SK-N-SH (cell line): ENCODE results near the gene KBTBD4. TPM values are rescaled to one million over a fixed set of nuclear protein-coding genes. Genes with fewer than 3 reads are reported as not detected.

Experiments used
- CTCF ChIA-PET: fragments of 300-600, 350-600 bp; formaldehyde crosslinking; extraction: SDS; loops from one replicate; lab custom pipeline; 2021; lab: Yijun Ruan, JAX
- POLR2A ChIA-PET: fragments of 350-600 bp; sonication (Branson Sonifier 250); formaldehyde crosslinking; extraction: SDS; loops from one replicate; lab custom pipeline; 2020; ENCODE audit warnings: antibody characterized with exemption, inconsistent platforms; lab: Yijun Ruan, JAX
- DNase-seq: peaks from one replicate; pipeline ENCODE4 v3.0.0; 2012
- H2AFZ ChIP-seq: fragments of 200-600 bp; sonication (generic); 2 replicates; pipeline ENCODE4 v1.8.1; 2016; ENCODE audit warnings: antibody characterized with exemption, mild to moderate bottlenecking, low read depth
- H3F3A ChIP-seq: fragments of 200-600 bp; sonication (generic); replicated peaks from 2 replicates; pipeline ENCODE3; 2016; ENCODE audit warnings: antibody characterized with exemption, mild to moderate bottlenecking; ENCODE audit not compliant: insufficient read depth
- H3K27ac ChIP-seq, 2 experiments: fragments of 200-500 bp in 1 of 2; fragments of 200-600 bp in 1 of 2; sonication (Bioruptor generic) in 1 of 2; sonication (generic), shearing (Covaris generic) in 1 of 2; 2 replicates each; pipeline versions ENCODE4 v1.5.1 to v1.6.1; 2014 to 2016; ENCODE audit warnings: low read depth in 2 of 2, inconsistent platforms in 1 of 2, low read length in 1 of 2, mild to moderate bottlenecking in 1 of 2, mixed read lengths in 1 of 2
- H3K27me3 ChIP-seq: fragments of 200-600 bp; sonication (generic), shearing (Covaris generic); 2 replicates; pipeline ENCODE4 v1.6.1; 2016; ENCODE audit warnings: mixed run types; ENCODE audit not compliant: insufficient read depth
- H3K36me3 ChIP-seq, 2 experiments: fragments of 200-500 bp in 1 of 2; fragments of 200-600 bp in 1 of 2; sonication (Bioruptor generic) in 1 of 2; sonication (generic) in 1 of 2; replicated peaks in 1 of 2; 2 replicates each; pipeline versions ENCODE3 to v1.5.1; 2014 to 2016; ENCODE audit warnings: low read length in 1 of 2, mild to moderate bottlenecking in 1 of 2; ENCODE audit not compliant: insufficient read depth in 2 of 2, control insufficient read depth in 1 of 2
- H3K4me1 ChIP-seq, 2 experiments: fragments of 200-500 bp in 1 of 2; fragments of 200-600 bp in 1 of 2; sonication (Bioruptor generic) in 1 of 2; sonication (generic), shearing (Covaris generic) in 1 of 2; 2 replicates each; pipeline versions ENCODE4 v1.5.1 to v1.6.1; 2014 to 2016; ENCODE audit warnings: low read depth in 1 of 2, low read length in 1 of 2, mixed run types in 1 of 2; ENCODE audit not compliant: insufficient read depth in 2 of 2, control insufficient read depth in 1 of 2
- H3K4me2 ChIP-seq: fragments of 200-600 bp; sonication (generic), shearing (Covaris generic); 2 replicates; pipeline ENCODE4 v1.6.1; 2017; ENCODE audit warnings: mixed run types
- H3K4me3 ChIP-seq, 2 experiments: fragments of 200-500 bp in 1 of 2; fragments of 200-600 bp in 1 of 2; sonication (Bioruptor generic) in 1 of 2; sonication (generic), shearing (Covaris generic) in 1 of 2; 2 replicates each; pipeline versions ENCODE4 v1.5.1 to v1.8.1; 2014 to 2016; ENCODE audit warnings: low read depth in 2 of 2, inconsistent platforms in 1 of 2, low read length in 1 of 2, mild to moderate bottlenecking in 1 of 2, mixed read lengths in 1 of 2, moderate library complexity in 1 of 2
- H3K79me2 ChIP-seq: fragments of 200-600 bp; sonication (generic); 2 replicates; pipeline ENCODE4 v1.8.1; 2017; ENCODE audit warnings: mild to moderate bottlenecking; ENCODE audit not compliant: insufficient read depth
- H3K9ac ChIP-seq: fragments of 200-600 bp; sonication (generic); 2 replicates; pipeline ENCODE4 v1.6.1; 2017; ENCODE audit warnings: mixed run types
- H3K9me2 ChIP-seq: fragments of 200-600 bp; sonication (generic); 2 replicates; pipeline ENCODE4 v1.6.1; 2017; ENCODE audit warnings: mixed run types
- H3K9me3 ChIP-seq: fragments of 200-600 bp; sonication (generic); 2 replicates; pipeline ENCODE4 v1.6.1; 2017; ENCODE audit warnings: mixed run types, mild to moderate bottlenecking, moderate library complexity
- H4K20me1 ChIP-seq: fragments of 200-600 bp; sonication (generic); 2 replicates; pipeline ENCODE4 v1.6.1; 2017; ENCODE audit warnings: mild to moderate bottlenecking, mixed run types; ENCODE audit not compliant: insufficient read depth
- FOSL2 ChIP-seq: IDR thresholded peaks from 2 replicates; pipeline ENCODE4 v1.4.0; 2012; ENCODE audit warnings: low read depth, mild to moderate bottlenecking, moderate library complexity, borderline replicate concordance
- GABPA ChIP-seq: IDR thresholded peaks from 2 replicates; pipeline ENCODE4 v1.4.0; 2012; ENCODE audit warnings: low read depth, mild to moderate bottlenecking
- JUND ChIP-seq: IDR thresholded peaks from 2 replicates; pipeline ENCODE4 v1.4.0; 2012
- MXI1 ChIP-seq: IDR thresholded peaks from 2 replicates; pipeline ENCODE4 v1.6.1; 2012; ENCODE audit warnings: mild to moderate bottlenecking, low read depth, low read length, improper control_type of control experiment
- NRF1 ChIP-seq: IDR thresholded peaks from 2 replicates; pipeline ENCODE4 v1.6.1; 2012; ENCODE audit warnings: low read depth, mild to moderate bottlenecking, low read length
- RAD21 ChIP-seq: IDR thresholded peaks from 2 replicates; pipeline ENCODE4 v1.6.1; 2012; ENCODE audit warnings: mild to moderate bottlenecking, low read length
- RCOR1 ChIP-seq: fragments of 150-350 bp; IDR thresholded peaks from 2 replicates; pipeline ENCODE4 v1.6.1; 2017; ENCODE audit warnings: antibody characterized with exemption, low read length
- RXRA ChIP-seq: IDR thresholded peaks from 2 replicates; pipeline ENCODE4 v1.4.0; 2012; ENCODE audit warnings: low read depth, mild to moderate bottlenecking, borderline replicate concordance
- SIN3A ChIP-seq: IDR thresholded peaks from 2 replicates; pipeline ENCODE4 v1.6.1; 2012; ENCODE audit warnings: low read depth, mild to moderate bottlenecking, low read length, moderate library complexity, borderline replicate concordance
- TCF12 ChIP-seq: IDR thresholded peaks from 2 replicates; pipeline ENCODE4 v1.4.0; 2012
- TEAD4 ChIP-seq: IDR thresholded peaks from 2 replicates; pipeline ENCODE4 v1.4.0; 2012; ENCODE audit warnings: mild to moderate bottlenecking, borderline replicate concordance; ENCODE audit not compliant: insufficient read depth
- YY1 ChIP-seq: IDR thresholded peaks from 2 replicates; pipeline ENCODE4 v1.4.0; 2012; ENCODE audit warnings: low read depth, mild to moderate bottlenecking
- WGBS: methylation state at CpG from one replicate; pipeline ENCODE4 v1.1.6; 2017; ENCODE audit warnings: low lambda C conversion rate; 5-methylcytosine and 5-hydroxymethylcytosine counted together
- polyA plus RNA-seq, 3 experiments: library from polyadenylated mRNA; depleted of rRNA; stranded (reverse); fragments of >200 nt; gene quantifications; 2 replicates each; pipeline ENCODE4 v1.2.3, GENCODE V29; 2012
- TF ChIP-seq, protein P1 (sequence below): fragments of 150-350 bp; IDR thresholded peaks from 2 replicates; pipeline ENCODE4 v1.6.1; 2016; ENCODE audit warnings: mild to moderate bottlenecking, low read depth, low read length
- TF ChIP-seq, protein P2 (sequence below): IDR thresholded peaks from 2 replicates; pipeline ENCODE4 v1.6.1; 2012; ENCODE audit warnings: mild to moderate bottlenecking, low read depth, low read length, moderate library complexity
- TF ChIP-seq, protein P3 (sequence below): IDR thresholded peaks from 2 replicates; pipeline ENCODE4 v1.4.0; 2012; ENCODE audit warnings: low read depth, borderline replicate concordance
- TF ChIP-seq, protein P4 (sequence below): IDR thresholded peaks from 2 replicates; pipeline ENCODE4 v1.4.0; 2012; ENCODE audit warnings: low read depth
- TF ChIP-seq, protein P5 (sequence below): fragments of 150-350 bp; IDR thresholded peaks from 2 replicates; pipeline ENCODE4 v1.6.1; 2017; ENCODE audit warnings: antibody characterized with exemption, low read length, low read depth, borderline replicate concordance

The KBTBD4 gene
- polyA plus RNA-seq, 1 of the 3 experiments (the other 2 are of a cell fraction): 16.8 TPM

DNA sequence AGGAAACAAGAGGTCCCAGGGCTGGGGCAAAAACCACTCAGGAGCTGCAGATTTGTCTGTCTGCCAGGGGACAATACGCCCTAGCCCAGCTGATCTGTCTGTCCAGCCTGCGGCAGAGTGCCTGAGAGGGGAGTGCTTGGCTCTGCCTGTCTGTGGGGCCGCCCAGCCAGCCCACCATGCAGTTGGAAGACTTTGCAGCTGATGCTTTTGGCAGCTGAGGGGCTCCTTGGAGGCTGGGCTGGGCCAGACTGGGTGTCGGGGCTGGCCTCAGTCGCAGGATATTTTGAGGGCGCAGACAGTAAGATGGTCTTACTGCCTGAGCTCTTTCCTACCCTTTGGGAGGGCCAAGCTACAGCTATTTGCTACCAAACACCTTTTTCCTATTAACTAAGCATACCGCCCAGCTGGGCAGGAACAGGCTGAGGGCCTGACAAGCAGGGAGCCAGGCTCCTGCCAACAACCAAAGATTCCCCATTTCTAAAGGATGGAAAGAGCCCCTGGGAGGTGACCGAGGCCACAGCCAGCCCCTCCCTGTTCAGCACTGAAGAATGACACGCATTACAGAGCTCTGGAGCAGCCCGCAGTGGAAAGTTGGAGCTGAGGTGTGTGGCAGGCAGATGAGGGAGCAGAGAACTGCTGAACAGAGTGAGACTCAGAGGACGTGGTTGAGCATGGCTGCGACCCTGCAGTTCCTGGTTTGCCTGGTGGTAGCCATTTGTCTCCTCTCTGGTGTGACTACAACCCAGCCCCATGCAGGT is 7.5 kb upstream of the KBTBD4 start, which contains the start of gene FAM180B:
FAM180B (plus strand) TSS at position 581 of the 758 bp plus-strand sequence; CDS start at position 672, 91 bp downstream.
- WGBS: 82% methylated on average over 6 of the region's 12 CpGs
- no peaks in the 10 kb centered on the region for H3K9me2 ChIP-seq
- DNase-seq: no peak
- H2AFZ ChIP-seq: no peak within 1 kb of the TSS
- no peaks in the 10 kb centered on the region for H3K4me1 ChIP-seq
- ChIA-PET CTCF (interaction anchor here (1.6 kb wide), 1 partner anchor 31 kb away, joined by 5 read pairs; no protein-coding TSS in a partner anchor), POLR2A (interaction anchor here (1.0 kb wide), 1 partner anchor 13 kb away, joined by 3 read pairs; no protein-coding TSS in a partner anchor)
- H3K27me3 ChIP-seq: no peaks in the 10 kb centered on the region
- peaks cover 28 to 29% of the 10 kb centered on the region in 2 experiments for H3K36me3 ChIP-seq
- H4K20me1 ChIP-seq: no peaks in the 10 kb centered on the region
- TF ChIP-seq NRF1: no peak
- TF ChIP-seq, protein P1, sequence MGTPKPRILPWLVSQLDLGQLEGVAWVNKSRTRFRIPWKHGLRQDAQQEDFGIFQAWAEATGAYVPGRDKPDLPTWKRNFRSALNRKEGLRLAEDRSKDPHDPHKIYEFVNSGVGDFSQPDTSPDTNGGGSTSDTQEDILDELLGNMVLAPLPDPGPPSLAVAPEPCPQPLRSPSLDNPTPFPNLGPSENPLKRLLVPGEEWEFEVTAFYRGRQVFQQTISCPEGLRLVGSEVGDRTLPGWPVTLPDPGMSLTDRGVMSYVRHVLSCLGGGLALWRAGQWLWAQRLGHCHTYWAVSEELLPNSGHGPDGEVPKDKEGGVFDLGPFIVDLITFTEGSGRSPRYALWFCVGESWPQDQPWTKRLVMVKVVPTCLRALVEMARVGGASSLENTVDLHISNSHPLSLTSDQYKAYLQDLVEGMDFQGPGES: no peak
- TF ChIP-seq, protein P2, sequence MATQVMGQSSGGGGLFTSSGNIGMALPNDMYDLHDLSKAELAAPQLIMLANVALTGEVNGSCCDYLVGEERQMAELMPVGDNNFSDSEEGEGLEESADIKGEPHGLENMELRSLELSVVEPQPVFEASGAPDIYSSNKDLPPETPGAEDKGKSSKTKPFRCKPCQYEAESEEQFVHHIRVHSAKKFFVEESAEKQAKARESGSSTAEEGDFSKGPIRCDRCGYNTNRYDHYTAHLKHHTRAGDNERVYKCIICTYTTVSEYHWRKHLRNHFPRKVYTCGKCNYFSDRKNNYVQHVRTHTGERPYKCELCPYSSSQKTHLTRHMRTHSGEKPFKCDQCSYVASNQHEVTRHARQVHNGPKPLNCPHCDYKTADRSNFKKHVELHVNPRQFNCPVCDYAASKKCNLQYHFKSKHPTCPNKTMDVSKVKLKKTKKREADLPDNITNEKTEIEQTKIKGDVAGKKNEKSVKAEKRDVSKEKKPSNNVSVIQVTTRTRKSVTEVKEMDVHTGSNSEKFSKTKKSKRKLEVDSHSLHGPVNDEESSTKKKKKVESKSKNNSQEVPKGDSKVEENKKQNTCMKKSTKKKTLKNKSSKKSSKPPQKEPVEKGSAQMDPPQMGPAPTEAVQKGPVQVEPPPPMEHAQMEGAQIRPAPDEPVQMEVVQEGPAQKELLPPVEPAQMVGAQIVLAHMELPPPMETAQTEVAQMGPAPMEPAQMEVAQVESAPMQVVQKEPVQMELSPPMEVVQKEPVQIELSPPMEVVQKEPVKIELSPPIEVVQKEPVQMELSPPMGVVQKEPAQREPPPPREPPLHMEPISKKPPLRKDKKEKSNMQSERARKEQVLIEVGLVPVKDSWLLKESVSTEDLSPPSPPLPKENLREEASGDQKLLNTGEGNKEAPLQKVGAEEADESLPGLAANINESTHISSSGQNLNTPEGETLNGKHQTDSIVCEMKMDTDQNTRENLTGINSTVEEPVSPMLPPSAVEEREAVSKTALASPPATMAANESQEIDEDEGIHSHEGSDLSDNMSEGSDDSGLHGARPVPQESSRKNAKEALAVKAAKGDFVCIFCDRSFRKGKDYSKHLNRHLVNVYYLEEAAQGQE: no peak
- H3K4me2 ChIP-seq: no peak within 1 kb of the TSS
- no peaks in the 10 kb centered on the region for H3K9me3 ChIP-seq
- H3K79me2 ChIP-seq: no peaks in the 10 kb centered on the region
- no peak within 1 kb of the TSS for H3K4me3 ChIP-seq
- H3F3A ChIP-seq: no peaks in the 10 kb centered on the region
- H3K27ac ChIP-seq: no peak within 1 kb of the TSS
- H3K9ac ChIP-seq: no peak within 1 kb of the TSS

DNA sequence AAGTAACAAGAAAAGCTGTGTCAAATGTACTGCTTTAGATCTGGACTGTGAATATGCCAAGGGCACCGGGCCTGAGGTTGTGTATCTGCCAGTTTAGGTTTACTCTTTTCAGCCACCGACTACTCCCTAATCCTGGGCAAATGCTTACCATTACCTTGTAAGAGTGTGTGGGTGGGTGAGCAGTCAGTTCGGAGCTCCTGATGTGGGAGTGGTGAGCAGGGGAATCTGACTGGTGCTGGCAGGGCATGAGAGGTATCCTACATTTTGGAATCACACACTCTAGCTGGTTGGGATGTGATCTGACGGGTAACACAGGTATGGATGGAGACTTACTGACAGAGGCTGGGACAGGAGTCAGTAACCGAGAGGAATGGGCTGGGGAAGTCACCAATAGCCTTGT is 5.1 kb upstream of the KBTBD4 start:
- H2AFZ ChIP-seq: no peak overlapping the region
- no peak overlapping the region for H3K9ac ChIP-seq
- peaks cover 34 to 38% of the 10 kb centered on the region in 2 experiments for H3K36me3 ChIP-seq
- peaks cover 24% of the 10 kb centered on the region for H3K79me2 ChIP-seq
- H3K4me3 ChIP-seq: no peak overlapping the region
- 93% methylated on average over 5 of the region's 5 CpGs for WGBS
- CTCF ChIA-PET: no interaction called here
- H3K4me1 ChIP-seq: peaks cover 0 to 9% of the 10 kb centered on the region in 2 experiments; a peak in 3 of 4 replicates
- H3K27me3 ChIP-seq: no peaks in the 10 kb centered on the region
- H3F3A ChIP-seq: no peaks in the 10 kb centered on the region
- no peak overlapping the region for H3K4me2 ChIP-seq
- H3K27ac ChIP-seq: no peak overlapping the region
- H3K9me3 ChIP-seq: no peaks in the 10 kb centered on the region
- POLR2A ChIA-PET: no interaction called here
- no peaks in the 10 kb centered on the region for H4K20me1 ChIP-seq
- TF ChIP-seq JUND (no peak), RAD21 (no peak), NRF1 (no peak), TCF12 (no peak), RXRA (no peak), GABPA (no peak), TEAD4 (no peak), RCOR1 (no peak), YY1 (no peak), SIN3A (no peak), MXI1 (no peak), FOSL2 (no peak)
- TF ChIP-seq, protein P3, sequence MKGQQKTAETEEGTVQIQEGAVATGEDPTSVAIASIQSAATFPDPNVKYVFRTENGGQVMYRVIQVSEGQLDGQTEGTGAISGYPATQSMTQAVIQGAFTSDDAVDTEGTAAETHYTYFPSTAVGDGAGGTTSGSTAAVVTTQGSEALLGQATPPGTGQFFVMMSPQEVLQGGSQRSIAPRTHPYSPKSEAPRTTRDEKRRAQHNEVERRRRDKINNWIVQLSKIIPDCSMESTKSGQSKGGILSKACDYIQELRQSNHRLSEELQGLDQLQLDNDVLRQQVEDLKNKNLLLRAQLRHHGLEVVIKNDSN: no peak
- TF ChIP-seq, protein P4, sequence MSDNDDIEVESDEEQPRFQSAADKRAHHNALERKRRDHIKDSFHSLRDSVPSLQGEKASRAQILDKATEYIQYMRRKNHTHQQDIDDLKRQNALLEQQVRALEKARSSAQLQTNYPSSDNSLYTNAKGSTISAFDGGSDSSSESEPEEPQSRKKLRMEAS: no peak
- TF ChIP-seq, protein P5, sequence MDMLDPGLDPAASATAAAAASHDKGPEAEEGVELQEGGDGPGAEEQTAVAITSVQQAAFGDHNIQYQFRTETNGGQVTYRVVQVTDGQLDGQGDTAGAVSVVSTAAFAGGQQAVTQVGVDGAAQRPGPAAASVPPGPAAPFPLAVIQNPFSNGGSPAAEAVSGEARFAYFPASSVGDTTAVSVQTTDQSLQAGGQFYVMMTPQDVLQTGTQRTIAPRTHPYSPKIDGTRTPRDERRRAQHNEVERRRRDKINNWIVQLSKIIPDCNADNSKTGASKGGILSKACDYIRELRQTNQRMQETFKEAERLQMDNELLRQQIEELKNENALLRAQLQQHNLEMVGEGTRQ: no peak
- no peaks in the 10 kb centered on the region for H3K9me2 ChIP-seq
- DNase-seq: no peak
